ENCODE measurements around the gene SHISA9. TPM values are rescaled to one million over a fixed set of nuclear protein-coding genes. Genes with fewer than 3 reads are reported as not detected.

Gene SHISA9
- total RNA-seq, 5 donors from 2014 or later (not counting 1 experiment from before 2014, with no cell fraction given), result 0.06 TPM; not detected in 4

- WGBS (ENCODE audit: insufficient coverage), result no CpG with 5 or more reads among the region's 4 CpGs
- Histone ChIP-seq H3K27ac (ENCODE audit: low read length) (no peak overlapping the region), H3K27me3 (replicated peaks in 1 of 2; ENCODE audit: control insufficient read depth in 2 of 2, extremely low read depth in 1 of 2, insufficient read depth in 2 of 2, low read length in 1 of 2) (no peaks in the 10 kb centered on the region), H3K9me3 (no peaks in the 10 kb centered on the region), H3K4me1 (ENCODE audit: control insufficient read depth in 1 of 2, extremely low read depth in 1 of 2, insufficient read depth in 2 of 2, low read length in 2 of 2) (no peaks in the 10 kb centered on the region), H3K4me3 (ENCODE audit: control insufficient read depth in 1 of 2, extremely low read depth in 1 of 2, low read length in 1 of 2) (no peak overlapping the region), H3K36me3 (ENCODE audit: control insufficient read depth in 2 of 2, extremely low read depth in 1 of 2, insufficient read depth in 1 of 2, low read length in 1 of 2) (no peaks in the 10 kb centered on the region)
- no peaks in the 10 kb centered on the region for H3K36me3 Mint-ChIP-seq
- ATAC-seq (replicated peaks in 1 of 4) (no peak), DNase-seq (no peak)
- H3K27ac Mint-ChIP-seq, result no peak overlapping the region
- POLR2A ChIA-PET, result no interaction called here
- peaks cover 3 to 19% of the 10 kb centered on the region in 2 donors for H3K27me3 Mint-ChIP-seq
- no peak overlapping the region for H3K4me3 Mint-ChIP-seq
- CTCF ChIA-PET, result no interaction called here
- H3K4me1 Mint-ChIP-seq, result no peaks in the 10 kb centered on the region
- H3K9me3 Mint-ChIP-seq, result peaks cover 0 to 9% (median 3%) of the 10 kb centered on the region in 3 donors
Measured at GRCh38 chr16:12951976-12952375, 50.6 kb downstream of the SHISA9 start.

- peaks cover 3 to 14% of the 10 kb centered on the region in 2 donors for H3K27me3 Mint-ChIP-seq
- no peaks in the 10 kb centered on the region for H3K36me3 ChIP-seq (ENCODE audit: control insufficient read depth in 2 of 2, extremely low read depth in 1 of 2, insufficient read depth in 1 of 2, low read length in 1 of 2)
- peaks cover 0 to 9% (median 7%) of the 10 kb centered on the region in 3 donors for H3K9me3 Mint-ChIP-seq
- H3K4me1 ChIP-seq (ENCODE audit: control insufficient read depth in 1 of 2, extremely low read depth in 1 of 2, insufficient read depth in 2 of 2, low read length in 2 of 2), result no peaks in the 10 kb centered on the region
- DNase-seq, result no peak
- no peaks in the 10 kb centered on the region for H3K4me1 Mint-ChIP-seq
- no peaks in the 10 kb centered on the region for H3K9me3 ChIP-seq
- no peaks in the 10 kb centered on the region for H3K36me3 Mint-ChIP-seq
- no peak overlapping the region for H3K27ac Mint-ChIP-seq
- CTCF ChIA-PET, result no interaction called here
- H3K27me3 ChIP-seq (replicated peaks in 1 of 2; ENCODE audit: control insufficient read depth in 2 of 2, extremely low read depth in 1 of 2, insufficient read depth in 2 of 2, low read length in 1 of 2), result peaks cover 0 to 4% of the 10 kb centered on the region in 2 experiments
- POLR2A ChIA-PET, result no interaction called here
- no peak overlapping the region for H3K27ac ChIP-seq (ENCODE audit: low read length)
- H3K4me3 ChIP-seq (ENCODE audit: control insufficient read depth in 1 of 2, extremely low read depth in 1 of 2, low read length in 1 of 2), result no peak overlapping the region
- no peak for ATAC-seq (replicated peaks in 1 of 4)
- no peak overlapping the region for H3K4me3 Mint-ChIP-seq
Measured at GRCh38 chr16:12958366-12958765, 57.0 kb downstream of the SHISA9 start.

GRCh38 chr16:12959072-12959471 is 57.7 kb downstream of the SHISA9 start:
- ATAC-seq (replicated peaks in 1 of 4), result no peak
- Mint-ChIP-seq H3K4me1 (no peaks in the 10 kb centered on the region), H3K27ac (no peak overlapping the region), H3K4me3 (no peak overlapping the region), H3K36me3 (no peaks in the 10 kb centered on the region), H3K27me3 (peaks cover 3 to 14% of the 10 kb centered on the region in 2 donors), H3K9me3 (peaks cover 0 to 9% (median 7%) of the 10 kb centered on the region in 3 donors)
- no peak overlapping the region for H3K27ac ChIP-seq (ENCODE audit: low read length)
- H3K4me1 ChIP-seq (ENCODE audit: control insufficient read depth in 1 of 2, extremely low read depth in 1 of 2, insufficient read depth in 2 of 2, low read length in 2 of 2), result no peaks in the 10 kb centered on the region
- no peak overlapping the region for H3K4me3 ChIP-seq (ENCODE audit: control insufficient read depth in 1 of 2, extremely low read depth in 1 of 2, low read length in 1 of 2)
- peaks cover 0 to 4% of the 10 kb centered on the region in 2 experiments for H3K27me3 ChIP-seq (replicated peaks in 1 of 2; ENCODE audit: control insufficient read depth in 2 of 2, extremely low read depth in 1 of 2, insufficient read depth in 2 of 2, low read length in 1 of 2)
- no peaks in the 10 kb centered on the region for H3K36me3 ChIP-seq (ENCODE audit: control insufficient read depth in 2 of 2, extremely low read depth in 1 of 2, insufficient read depth in 1 of 2, low read length in 1 of 2)
- no peaks in the 10 kb centered on the region for H3K9me3 ChIP-seq
- POLR2A ChIA-PET, result no interaction called here
- no peak for DNase-seq
- CTCF ChIA-PET, result no interaction called here

- no peak overlapping the region for H3K27ac Mint-ChIP-seq
- ChIA-PET CTCF (no interaction called here), POLR2A (no interaction called here)
- Histone ChIP-seq H3K4me3 (ENCODE audit: control insufficient read depth in 1 of 2, extremely low read depth in 1 of 2, low read length in 1 of 2) (no peak overlapping the region), H3K9me3 (no peaks in the 10 kb centered on the region), H3K4me1 (ENCODE audit: control insufficient read depth in 1 of 2, extremely low read depth in 1 of 2, insufficient read depth in 2 of 2, low read length in 2 of 2) (no peaks in the 10 kb centered on the region), H3K36me3 (ENCODE audit: control insufficient read depth in 2 of 2, extremely low read depth in 1 of 2, insufficient read depth in 1 of 2, low read length in 1 of 2) (no peaks in the 10 kb centered on the region), H3K27me3 (replicated peaks in 1 of 2; ENCODE audit: control insufficient read depth in 2 of 2, extremely low read depth in 1 of 2, insufficient read depth in 2 of 2, low read length in 1 of 2) (peaks cover 0 to 4% of the 10 kb centered on the region in 2 experiments), H3K27ac (ENCODE audit: low read length) (no peak overlapping the region)
- peaks cover 0 to 9% (median 7%) of the 10 kb centered on the region in 3 donors for H3K9me3 Mint-ChIP-seq
- no peaks in the 10 kb centered on the region for H3K4me1 Mint-ChIP-seq
- peaks cover 0 to 25% of the 10 kb centered on the region in 2 donors for H3K27me3 Mint-ChIP-seq
- ATAC-seq (replicated peaks in 1 of 4) (no peak), DNase-seq (no peak)
- no peaks in the 10 kb centered on the region for H3K36me3 Mint-ChIP-seq
- no peak overlapping the region for H3K4me3 Mint-ChIP-seq
- 63% methylated on average over 5 of the region's 6 CpGs for WGBS (ENCODE audit: insufficient coverage)
Measured at GRCh38 chr16:12961626-12962025, 60.2 kb downstream of the SHISA9 start.

- no peaks in the 10 kb centered on the region for H3K9me3 ChIP-seq
- Mint-ChIP-seq H3K4me3 (no peak overlapping the region), H3K27me3 (peaks cover 0 to 25% of the 10 kb centered on the region in 2 donors), H3K4me1 (no peaks in the 10 kb centered on the region), H3K27ac (no peak overlapping the region), H3K36me3 (no peaks in the 10 kb centered on the region), H3K9me3 (peaks cover 3 to 9% (median 7%) of the 10 kb centered on the region in 3 donors)
- peaks cover 0 to 4% of the 10 kb centered on the region in 2 experiments for H3K27me3 ChIP-seq (replicated peaks in 1 of 2; ENCODE audit: control insufficient read depth in 2 of 2, extremely low read depth in 1 of 2, insufficient read depth in 2 of 2, low read length in 1 of 2)
- no peaks in the 10 kb centered on the region for H3K4me1 ChIP-seq (ENCODE audit: control insufficient read depth in 1 of 2, extremely low read depth in 1 of 2, insufficient read depth in 2 of 2, low read length in 2 of 2)
- no peak overlapping the region for H3K4me3 ChIP-seq (ENCODE audit: control insufficient read depth in 1 of 2, extremely low read depth in 1 of 2, low read length in 1 of 2)
- H3K36me3 ChIP-seq (ENCODE audit: control insufficient read depth in 2 of 2, extremely low read depth in 1 of 2, insufficient read depth in 1 of 2, low read length in 1 of 2), result no peaks in the 10 kb centered on the region
- WGBS (ENCODE audit: insufficient coverage), result no CpG with 5 or more reads among the region's 2 CpGs
- H3K27ac ChIP-seq (ENCODE audit: low read length), result no peak overlapping the region
- POLR2A ChIA-PET, result interaction anchor here in 1 of 2 donors (0.6 kb wide), 1 partner anchor 15 kb away, joined by 3 read pairs; no protein-coding TSS in a partner anchor
- CTCF ChIA-PET, result no interaction called here
- DNase-seq (no peak), ATAC-seq (replicated peaks in 1 of 4) (no peak)
Measured at GRCh38 chr16:12964461-12964860, 63.1 kb downstream of the SHISA9 start.

- Mint-ChIP-seq H3K4me3 (no peak overlapping the region), H3K4me1 (no peaks in the 10 kb centered on the region), H3K9me3 (peaks cover 3 to 9% (median 7%) of the 10 kb centered on the region in 3 donors), H3K27me3 (peaks cover 0 to 25% of the 10 kb centered on the region in 2 donors), H3K27ac (no peak overlapping the region), H3K36me3 (no peaks in the 10 kb centered on the region)
- H3K27me3 ChIP-seq (replicated peaks in 1 of 2; ENCODE audit: control insufficient read depth in 2 of 2, extremely low read depth in 1 of 2, insufficient read depth in 2 of 2, low read length in 1 of 2), result peaks cover 0 to 4% of the 10 kb centered on the region in 2 experiments
- no peak overlapping the region for H3K27ac ChIP-seq (ENCODE audit: low read length)
- no peaks in the 10 kb centered on the region for H3K9me3 ChIP-seq
- H3K36me3 ChIP-seq (ENCODE audit: control insufficient read depth in 2 of 2, extremely low read depth in 1 of 2, insufficient read depth in 1 of 2, low read length in 1 of 2), result no peaks in the 10 kb centered on the region
- POLR2A ChIA-PET, result no interaction called here
- WGBS (ENCODE audit: insufficient coverage), result 81% methylated on average over 2 of the region's 7 CpGs
- H3K4me3 ChIP-seq (ENCODE audit: control insufficient read depth in 1 of 2, extremely low read depth in 1 of 2, low read length in 1 of 2), result no peak overlapping the region
- DNase-seq (no peak), ATAC-seq (replicated peaks in 1 of 4) (no peak)
- H3K4me1 ChIP-seq (ENCODE audit: control insufficient read depth in 1 of 2, extremely low read depth in 1 of 2, insufficient read depth in 2 of 2, low read length in 2 of 2), result no peaks in the 10 kb centered on the region
- CTCF ChIA-PET, result no interaction called here
Measured at GRCh38 chr16:12965274-12965804, 63.9 kb downstream of the SHISA9 start.

GRCh38 chr16:12971241-12971640 is 69.8 kb downstream of the SHISA9 start:
- peaks cover 0 to 2% of the 10 kb centered on the region in 2 experiments for H3K27me3 ChIP-seq (replicated peaks in 1 of 2; ENCODE audit: control insufficient read depth in 2 of 2, extremely low read depth in 1 of 2, insufficient read depth in 2 of 2, low read length in 1 of 2)
- H3K36me3 ChIP-seq (ENCODE audit: control insufficient read depth in 2 of 2, extremely low read depth in 1 of 2, insufficient read depth in 1 of 2, low read length in 1 of 2), result no peaks in the 10 kb centered on the region
- DNase-seq (no peak), ATAC-seq (replicated peaks in 1 of 4) (no peak)
- H3K4me1 ChIP-seq (ENCODE audit: control insufficient read depth in 1 of 2, extremely low read depth in 1 of 2, insufficient read depth in 2 of 2, low read length in 2 of 2), result no peaks in the 10 kb centered on the region
- H3K4me3 Mint-ChIP-seq, result no peak overlapping the region
- H3K27ac ChIP-seq (ENCODE audit: low read length), result no peak overlapping the region
- peaks cover 0 to 3% (median under 1%) of the 10 kb centered on the region in 3 donors for H3K9me3 Mint-ChIP-seq
- ChIA-PET POLR2A (no interaction called here), CTCF (no interaction called here)
- H3K4me1 Mint-ChIP-seq, result no peaks in the 10 kb centered on the region
- no peaks in the 10 kb centered on the region for H3K36me3 Mint-ChIP-seq
- H3K27ac Mint-ChIP-seq, result no peak overlapping the region
- WGBS (ENCODE audit: insufficient coverage), result 5% methylated on average over 2 of the region's 2 CpGs
- no peak overlapping the region for H3K4me3 ChIP-seq (ENCODE audit: control insufficient read depth in 1 of 2, extremely low read depth in 1 of 2, low read length in 1 of 2)
- peaks cover 0 to 6% of the 10 kb centered on the region in 2 donors for H3K27me3 Mint-ChIP-seq
- no peaks in the 10 kb centered on the region for H3K9me3 ChIP-seq
